Ovary (tissue), 9 donors: ENCODE data around the gene PRDM12. TPM values are rescaled to one million over a fixed set of nuclear protein-coding genes. Genes with fewer than 3 reads are reported as not detected.

Experiments used
- DNase-seq, 5 donors: peaks; one replicate each; pipeline ENCODE4 v3.0.0-alpha.2; 2019 to 2020
- H3K27ac ChIP-seq, 2 donors: fragments of 200-600 bp; one replicate each; pipeline versions ENCODE4 v1.5.1 to v1.8.0; 2019 to 2022
- H3K27me3 ChIP-seq: fragments of 200-600 bp; one replicate; pipeline ENCODE4 v1.8.0; 2022
- H3K36me3 ChIP-seq: fragments of 200-600 bp; sonication (generic); one replicate; pipeline ENCODE4 v1.5.1; 2019
- H3K4me1 ChIP-seq: one replicate; pipeline ENCODE4 v1.8.1; 2013; ENCODE audit warnings: mild to moderate bottlenecking, moderate library complexity; ENCODE audit not compliant: insufficient read depth
- H3K4me3 ChIP-seq: fragments of 200-600 bp; sonication (generic); one replicate; pipeline ENCODE4 v1.5.1; 2017
- H3K9me3 ChIP-seq, 2 donors: fragments of 200-600 bp in 1 of 2; sonication (generic) in 1 of 2; one replicate each; pipeline versions ENCODE4 v1.5.1 to v1.8.1; 2013 to 2019; ENCODE audit warnings: mild to moderate bottlenecking in 1 of 2, moderate library complexity in 1 of 2
- CTCF ChIP-seq, 3 donors: fragments of 450-650 bp in 2 of 3; fragments of 200-600 bp in 1 of 3; IDR thresholded peaks; one replicate each; pipeline versions ENCODE4 v1.5.1 to v1.8.0; 2016 to 2022; ENCODE audit warnings: antibody characterized with exemption in 3 of 3, mild to moderate bottlenecking in 1 of 3
- EP300 ChIP-seq: sonication (generic); formaldehyde crosslinking; IDR thresholded peaks from one replicate; pipeline ENCODE4 v1.6.1; 2017; ENCODE audit warnings: antibody characterized with exemption
- POLR2A ChIP-seq: fragments of 450-650 bp; IDR thresholded peaks from one replicate; pipeline ENCODE4 v1.6.1; 2017; ENCODE audit warnings: antibody characterized with exemption, mild to moderate bottlenecking, moderate library complexity
- WGBS, 3 donors: extraction: QIAGEN DNeasy Blood & Tissue Kit in 1 of 3; methylation state at CpG; one replicate each; pipeline versions ENCODE4 v1.1.5 to v1.1.7; 2013 to 2017; 5-methylcytosine and 5-hydroxymethylcytosine counted together
- intact Hi-C, 4 donors: fragments of 100-400 bp; cut with DNase I; formaldehyde crosslinking; loops; one replicate each; pipeline versions ENCODE4 v1.11.0 to v1.15.1; 2022 to 2023
- polyA plus RNA-seq, 2 donors: library from polyadenylated mRNA; stranded (reverse); fragments of 200-250 nt in 1 of 2; fragments of 350-450 nt in 1 of 2; fragmentation: Illumina TruSeq in 1 of 2; extraction: RNeasy Lipid Tissue Mini Kit (QIAGEN cat#74804) in 1 of 2; gene quantifications; one replicate each; pipeline ENCODE4 v1.2.3, GENCODE V29; 2013 to 2014
- total RNA-seq, 7 donors: library from RNA; depleted of rRNA in 2 of 7; stranded (reverse); fragments of >200 nt in 2 of 7; fragmentation: NEBNext Ultra II Directional in 3 of 7; extraction: Animal tissue kit (Norgen Biotek cat#: 25700) in 3 of 7; gene quantifications; one replicate each; pipeline versions ENCODE4 v1.1.0 to v1.2.4, GENCODE V29; 2016 to 2023
- donor health status: DM: no; HTN: no; CAD: no; lungs with moderate emphysema.
- donor health status: DM: no; HTN: no; CAD: no.
- donor health status: Bipolar disorder and iron deficiency.
- donor health status: DM: yes; HTN: yes; CAD: no.
- donor health status: DM: no; HTN: no; CAD: no.
- donor health status: DM: yes; HTN: yes; CAD: no.

The PRDM12 gene
- total and polyA plus RNA-seq, 9 donors, result not detected

GRCh38 chr9:130698514-130698913 lies 34.1 kb downstream of the PRDM12 start:
- 44 to 69% (median 60%) methylated on average over 3 of the region's 3 CpGs for WGBS, 3 donors
- Histone ChIP-seq H3K4me1 (peaks cover 5% of the 10 kb centered on the region), H3K27ac (no peak overlapping the region), H3K36me3 (no peaks in the 10 kb centered on the region), H3K9me3 (no peaks in the 10 kb centered on the region), H3K4me3 (no peak overlapping the region), H3K27me3 (no peaks in the 10 kb centered on the region)
- DNase-seq, result no peak
- intact Hi-C loops, result loop anchor here in 2 of 4 donors (2.0 to 5.0 kb wide), 2 partner anchors 242 to 349 kb away; no protein-coding TSS in a partner anchor
- TF ChIP-seq EP300 (no peak), POLR2A (no peak), CTCF (IDR thresholded peaks at IDR 0.05) (no peak)

- DNase-seq, result no peak
- Histone ChIP-seq H3K4me3 (no peak overlapping the region), H3K27me3 (no peaks in the 10 kb centered on the region), H3K27ac (no peak overlapping the region), H3K9me3 (no peaks in the 10 kb centered on the region), H3K36me3 (no peaks in the 10 kb centered on the region), H3K4me1 (peaks cover 5% of the 10 kb centered on the region)
- TF ChIP-seq CTCF (IDR thresholded peaks at IDR 0.05) (no peak), EP300 (no peak), POLR2A (no peak)
- 89 to 94% (median 91%) methylated on average over 2 of the region's 2 CpGs for WGBS, 3 donors
- intact Hi-C loops, result loop anchor here in 2 of 4 donors (2.0 to 5.0 kb wide), 2 partner anchors 242 to 348 kb away; no protein-coding TSS in a partner anchor
Observed at GRCh38 chr9:130699047-130699446, 34.7 kb downstream of the PRDM12 start.

GRCh38 chr9:130701059-130702022 lies 36.9 kb downstream of the PRDM12 start:
- intact Hi-C loops, result loop anchor here in 2 of 4 donors (5.0 to 10.0 kb wide), 2 partner anchors 241 to 343 kb away; no protein-coding TSS in a partner anchor
- WGBS, 3 donors, result 44 to 47% (median 46%) methylated on average over 13 of the region's 13 CpGs
- DNase-seq, result peak; percentile 58 to 81 (median 75)
- no peaks in the 10 kb centered on the region for H3K36me3 ChIP-seq
- no peaks in the 10 kb centered on the region for H3K9me3 ChIP-seq
- H3K4me1 ChIP-seq, result no peaks in the 10 kb centered on the region
- TF ChIP-seq POLR2A (no peak), EP300 (no peak), CTCF (IDR thresholded peaks at IDR 0.05) (peak; percentile 69 to 77 (median 72))
- H3K4me3 ChIP-seq, result no peak overlapping the region
- no peak overlapping the region for H3K27ac ChIP-seq
- no peaks in the 10 kb centered on the region for H3K27me3 ChIP-seq

- Histone ChIP-seq H3K27ac (no peak overlapping the region), H3K9me3 (no peaks in the 10 kb centered on the region), H3K4me3 (no peak overlapping the region), H3K27me3 (no peaks in the 10 kb centered on the region), H3K4me1 (no peaks in the 10 kb centered on the region), H3K36me3 (no peaks in the 10 kb centered on the region)
- no peak for DNase-seq
- TF ChIP-seq EP300, result no peak
- no peak for TF ChIP-seq CTCF (IDR thresholded peaks at IDR 0.05)
- no peak for TF ChIP-seq POLR2A
- intact Hi-C loops, result loop anchor here in 2 of 4 donors (5.0 to 10.0 kb wide), 2 partner anchors 239 to 341 kb away; no protein-coding TSS in a partner anchor
- WGBS, 3 donors, result 60 to 64% (median 64%) methylated on average over 7 of the region's 7 CpGs
Observed at GRCh38 chr9:130703501-130703900, 39.1 kb downstream of the PRDM12 start.
